NCI-H524 (cell line): Measurements from ENCODE around the gene THADA.
A peak's percentile ranks its signal among the peaks of the same experiment; 100 is the strongest.

Source experiments
- DNase-seq, 2 experiments: peaks; one replicate each; lab custom pipeline; 2025; lab: John Stamatoyannopoulos, UW

The THADA gene

DNA sequence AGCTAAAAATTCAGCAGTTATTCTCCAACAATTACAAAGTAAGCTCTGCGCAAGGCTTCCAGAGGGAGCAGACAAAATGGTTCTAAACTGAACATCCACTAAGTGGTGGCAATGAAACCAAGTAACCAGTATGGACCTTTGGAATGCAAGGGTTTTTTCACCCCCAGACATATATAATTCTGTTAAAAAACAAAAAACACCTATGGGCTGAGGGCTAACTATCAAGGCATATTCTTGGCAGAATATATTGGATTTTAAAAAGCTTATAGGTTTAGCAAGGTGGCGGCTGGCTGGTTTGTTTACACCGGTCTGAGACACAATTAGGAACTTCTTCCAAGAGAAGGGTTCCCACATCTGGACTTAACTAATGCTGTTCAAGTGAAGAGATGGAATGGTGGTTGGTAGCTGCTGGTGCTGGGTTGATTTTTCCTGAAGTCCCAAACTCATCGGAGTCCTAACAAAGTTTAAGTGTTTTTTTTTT, 372.3 kb downstream of the THADA start:
- DNase-seq = no peak

DNA sequence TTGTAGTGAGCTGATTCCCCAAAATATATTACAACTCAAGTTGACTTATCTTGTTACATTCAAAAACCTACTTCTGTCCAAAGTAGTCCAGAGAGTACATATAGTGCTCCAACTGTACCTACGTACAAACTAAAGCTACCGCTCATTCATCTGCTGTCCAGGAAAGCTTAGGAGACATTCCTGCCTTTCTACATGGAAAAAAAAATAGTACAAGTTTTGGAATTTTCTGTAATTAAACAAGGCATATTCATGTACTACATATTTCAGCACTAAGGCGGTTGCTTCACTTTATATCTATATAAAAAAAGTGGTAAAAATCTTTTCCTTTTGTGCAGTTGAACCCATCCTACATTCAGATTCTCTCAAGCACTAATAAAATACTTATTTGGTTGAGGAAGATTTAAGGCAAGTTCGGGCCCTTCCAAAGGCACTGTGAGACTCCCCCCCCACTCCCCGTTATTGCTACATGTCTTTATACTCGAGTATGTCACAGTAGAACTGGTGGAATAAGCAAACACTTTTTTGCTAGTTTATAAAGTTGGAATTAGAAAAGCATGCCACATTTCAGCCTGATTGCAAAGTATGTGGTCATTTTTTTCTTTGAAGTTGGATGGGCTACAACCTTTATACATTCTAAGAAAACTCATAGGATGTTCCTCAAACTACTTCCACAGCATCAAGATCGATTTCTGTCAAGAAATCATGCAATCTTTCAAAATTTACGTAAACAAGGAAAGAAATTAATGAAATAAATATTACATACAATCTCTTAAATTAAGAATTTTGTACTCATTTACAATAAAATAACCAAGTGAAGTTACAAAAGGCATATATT, 373.1 kb downstream of the THADA start:
- no peak for DNase-seq

DNA sequence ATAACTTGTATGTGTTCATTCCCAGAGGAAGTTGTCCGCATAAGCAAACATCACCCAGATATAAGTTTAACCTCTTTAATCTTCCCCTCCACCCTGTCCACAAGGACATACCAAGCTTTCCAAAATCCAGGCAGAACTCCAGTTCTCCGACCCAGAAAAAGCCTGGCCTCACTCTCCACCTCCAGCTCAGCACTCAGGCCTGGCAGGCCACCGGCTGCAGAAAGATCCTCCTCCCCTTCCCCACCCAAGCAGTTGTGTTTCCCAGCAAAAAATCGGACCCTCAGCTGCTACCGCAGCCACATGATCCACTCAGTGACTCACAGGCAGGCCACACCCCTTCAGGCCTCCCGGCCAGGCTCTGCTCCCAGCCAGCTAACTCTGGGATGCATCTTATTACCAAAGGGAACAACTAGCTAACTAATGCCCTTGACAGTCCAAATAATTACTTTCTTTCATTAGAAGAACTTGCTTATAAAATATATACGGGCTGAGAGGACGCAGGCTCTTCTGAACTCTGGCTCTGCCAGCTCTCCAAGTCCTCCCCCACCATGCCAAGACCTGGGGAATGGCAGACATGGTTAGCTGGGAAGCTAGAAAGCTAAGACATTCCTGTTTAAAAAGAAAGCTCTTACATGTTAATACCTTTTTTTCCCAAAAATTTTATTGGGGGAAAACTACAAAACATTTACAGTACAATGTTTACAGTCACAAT, 373.9 kb downstream of the THADA start:
- peak in 1 of 2 experiments; percentile 66 for DNase-seq

DNA sequence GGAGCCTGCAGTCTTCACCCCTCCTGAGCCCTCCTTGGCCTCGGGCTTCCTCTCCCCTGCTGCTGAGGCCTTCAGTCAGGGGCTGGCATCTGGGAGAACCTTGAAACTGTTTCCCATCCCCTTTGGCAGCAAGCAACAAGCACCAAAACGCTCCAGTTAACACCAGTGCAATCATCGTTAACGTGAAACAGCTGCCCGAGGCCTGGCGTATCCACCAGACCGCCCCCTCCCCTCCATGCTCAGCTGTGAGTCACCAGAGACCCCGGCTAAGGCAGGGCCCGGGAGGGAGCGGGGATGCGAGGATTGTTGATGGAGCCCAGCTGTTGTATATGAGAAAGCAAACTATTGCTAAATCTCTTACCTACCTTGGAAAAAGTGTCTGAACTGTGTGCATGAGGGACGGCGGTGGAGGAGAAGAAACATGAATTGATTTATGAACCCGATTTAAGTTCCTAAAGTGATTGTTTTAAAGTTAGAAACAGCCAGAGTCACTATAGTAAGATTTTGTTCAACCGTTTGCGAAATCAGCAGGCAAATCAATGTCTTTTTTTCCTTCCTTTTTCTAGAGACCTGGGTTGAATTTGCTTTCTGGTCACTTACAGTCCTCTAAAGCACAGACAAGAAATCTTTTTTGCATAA, 374.6 kb downstream of the THADA start:
- DNase-seq = no peak

DNA sequence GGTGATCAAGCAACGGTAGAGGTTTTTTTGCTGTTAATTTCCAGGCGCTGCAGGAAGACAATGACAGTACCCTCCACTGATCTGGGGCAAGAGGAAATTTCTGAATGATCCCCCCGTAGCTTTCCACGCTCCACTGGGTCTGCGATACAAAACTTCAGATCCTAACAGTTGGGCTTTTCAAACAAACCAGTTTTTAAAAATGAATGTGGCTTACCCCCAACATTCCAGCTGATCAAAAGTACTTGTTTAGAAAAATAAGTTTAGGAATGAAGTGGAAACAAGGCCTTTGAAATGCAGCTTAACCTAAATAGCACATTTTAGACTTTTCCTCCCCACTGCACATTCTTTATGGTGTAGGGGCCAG, 375.1 kb downstream of the THADA start:
- no peak for DNase-seq

DNA sequence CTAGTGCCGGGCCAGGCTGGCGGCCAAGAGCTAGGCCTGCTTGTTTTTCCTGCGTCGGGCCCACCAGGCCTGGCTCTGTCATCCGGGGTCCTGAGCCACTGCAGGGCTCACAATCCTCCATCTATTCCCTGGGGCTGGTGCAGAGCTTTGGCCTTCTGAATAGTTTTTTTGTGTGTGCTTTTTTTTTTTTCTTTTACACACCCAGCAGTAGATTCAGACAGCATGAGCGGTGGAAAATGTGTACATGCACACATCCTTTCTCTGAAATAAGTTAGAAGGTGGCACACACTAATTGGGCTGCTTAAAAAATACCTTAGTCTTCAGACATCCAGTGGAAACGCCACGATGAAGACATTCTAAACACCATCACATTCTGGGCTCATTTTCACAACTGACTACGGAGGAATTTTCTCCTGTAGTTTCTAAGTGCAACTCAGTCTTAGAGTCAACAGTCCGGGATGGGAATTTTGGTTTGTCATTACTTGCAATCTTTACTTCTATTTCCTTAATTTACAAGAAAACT, 375.5 kb downstream of the THADA start:
- no peak for DNase-seq

DNA sequence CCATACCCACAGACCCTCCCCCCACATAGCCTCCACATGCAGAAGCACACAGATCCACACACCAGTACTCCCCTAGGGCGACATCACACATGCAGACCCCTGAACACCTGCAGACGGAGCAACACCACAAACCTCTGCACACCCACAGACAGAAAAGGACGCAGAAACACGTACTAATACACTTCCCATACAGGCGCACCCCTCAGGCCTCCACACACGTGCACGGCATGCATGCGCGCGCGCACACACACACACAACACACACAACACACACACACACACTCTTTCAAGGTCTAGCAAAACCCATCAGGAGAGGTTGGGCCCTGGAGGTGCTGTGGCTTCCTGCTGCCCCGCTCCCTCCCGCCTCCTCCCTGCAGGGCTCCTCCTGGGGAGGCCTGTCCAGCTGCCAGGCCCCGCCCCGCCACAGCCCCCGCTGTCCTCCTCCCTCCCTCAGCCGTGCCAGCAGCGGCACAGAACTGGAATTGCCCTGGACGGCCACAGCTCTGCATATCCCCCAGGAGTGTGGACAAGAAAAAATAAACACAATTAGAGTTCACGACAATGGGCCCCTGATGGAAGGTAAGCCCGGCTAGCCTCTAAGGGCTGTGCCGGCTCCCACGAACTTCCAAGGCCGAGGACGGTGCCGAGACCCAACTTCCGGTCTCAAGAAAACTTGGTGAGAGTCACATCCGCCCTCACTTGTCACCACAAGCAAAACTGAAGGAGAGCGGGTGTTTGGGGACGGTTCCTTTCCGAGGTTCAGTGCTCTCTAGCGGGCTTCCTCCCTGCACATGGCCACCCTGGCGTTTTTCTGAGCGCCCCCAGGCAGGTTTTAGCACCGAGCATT, 376.2 kb downstream of the THADA start:
- peak; percentile 72 to 80 for DNase-seq

DNA sequence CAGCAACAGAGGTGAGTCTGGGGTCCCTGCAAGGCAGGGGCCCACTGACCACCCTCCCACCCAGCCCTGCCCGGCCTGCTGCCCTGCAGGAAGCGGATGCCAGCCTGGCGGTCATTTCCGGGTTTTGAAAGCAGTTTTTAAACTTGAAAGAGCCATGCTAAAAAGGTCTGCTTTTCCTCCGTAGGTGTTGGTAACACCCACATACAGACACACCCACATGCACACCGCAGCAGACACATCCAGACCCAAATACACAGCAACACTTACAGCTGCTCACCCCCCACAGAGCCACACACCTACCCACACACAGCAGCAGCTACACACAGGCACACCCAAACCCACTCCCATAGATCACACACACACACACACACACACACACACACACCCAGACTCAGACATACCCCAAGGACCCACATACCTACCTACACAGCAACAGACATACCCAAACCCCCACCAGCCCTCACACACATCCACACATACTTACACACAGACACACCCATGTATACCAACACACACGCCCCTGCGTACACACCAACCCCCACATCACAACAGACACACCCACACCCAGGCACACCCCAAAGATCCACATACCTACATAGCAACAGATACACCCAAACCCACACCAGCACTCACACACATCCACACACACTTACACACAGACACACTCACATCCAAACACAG, 377.0 kb downstream of the THADA start:
- DNase-seq = no peak

DNA sequence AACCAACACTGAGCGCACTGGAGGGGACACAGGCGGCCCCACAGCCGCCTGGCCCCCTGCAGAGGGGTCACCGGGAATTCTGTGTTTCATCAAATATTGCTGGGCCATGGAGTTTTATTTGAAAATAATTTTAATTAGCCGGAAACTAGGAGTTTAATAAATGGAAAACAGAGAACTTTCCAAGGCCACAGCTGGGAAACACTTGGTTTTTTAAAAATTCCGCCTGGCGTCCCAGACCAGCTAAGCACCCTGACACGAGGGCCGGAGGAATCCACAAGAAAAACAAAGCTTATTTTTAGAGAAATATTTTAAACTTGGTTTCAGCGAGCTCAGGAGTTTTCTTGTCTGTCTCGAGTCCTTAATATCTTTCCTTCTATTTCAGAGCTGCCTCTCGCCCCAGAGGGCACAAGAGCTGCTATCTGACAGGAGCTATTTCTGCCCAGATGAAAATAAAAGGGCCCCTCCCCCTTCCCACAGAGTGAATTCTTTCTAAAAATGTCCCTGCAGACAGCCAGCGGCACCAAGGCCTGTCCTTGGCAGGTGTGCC, 377.6 kb downstream of the THADA start:
- no peak for DNase-seq

DNA sequence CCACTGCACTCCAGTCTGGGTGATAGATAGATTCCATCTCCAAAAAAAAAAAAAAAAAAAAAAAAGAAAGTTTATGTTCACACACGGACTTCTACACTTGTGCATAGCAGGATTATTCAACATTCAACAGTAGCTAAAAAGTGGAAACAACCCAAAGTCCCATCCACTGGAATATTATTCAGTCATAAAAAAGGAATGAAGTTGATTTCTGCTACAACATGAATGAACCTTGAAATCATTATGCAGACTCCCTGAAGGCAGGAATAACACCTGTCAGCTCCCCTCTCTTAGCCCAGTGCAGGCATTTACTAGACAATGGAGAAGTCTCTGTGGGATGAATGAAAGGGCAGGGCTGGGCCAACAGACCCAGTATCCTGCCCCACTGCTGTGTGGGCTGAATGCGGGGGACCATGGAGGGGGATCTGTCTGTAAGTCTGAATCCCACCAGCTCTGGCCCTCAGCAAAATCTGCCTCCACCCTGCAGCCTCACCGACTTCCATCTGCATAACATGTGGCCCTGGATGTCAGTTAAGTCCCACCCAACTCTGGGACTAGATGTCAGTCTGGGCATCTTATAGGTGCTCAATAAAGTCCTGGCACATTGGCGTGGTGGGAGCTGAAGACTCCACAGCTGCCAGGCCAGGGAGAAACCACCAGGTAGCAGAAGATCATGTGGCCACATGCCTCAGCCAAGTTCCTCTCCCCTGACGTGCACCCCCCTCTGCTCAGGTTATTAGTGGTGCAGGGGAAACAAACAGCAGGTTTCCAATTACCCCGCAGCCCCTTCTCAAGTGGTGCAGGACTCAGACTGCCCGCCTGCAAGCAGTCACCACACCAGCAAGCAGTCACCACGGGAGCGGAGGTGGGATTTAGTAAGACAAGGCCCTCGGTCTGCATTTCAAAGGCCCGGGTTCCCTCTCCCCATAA, 378.3 kb downstream of the THADA start:
- DNase-seq = peak in 1 of 2 experiments; percentile 49

DNA sequence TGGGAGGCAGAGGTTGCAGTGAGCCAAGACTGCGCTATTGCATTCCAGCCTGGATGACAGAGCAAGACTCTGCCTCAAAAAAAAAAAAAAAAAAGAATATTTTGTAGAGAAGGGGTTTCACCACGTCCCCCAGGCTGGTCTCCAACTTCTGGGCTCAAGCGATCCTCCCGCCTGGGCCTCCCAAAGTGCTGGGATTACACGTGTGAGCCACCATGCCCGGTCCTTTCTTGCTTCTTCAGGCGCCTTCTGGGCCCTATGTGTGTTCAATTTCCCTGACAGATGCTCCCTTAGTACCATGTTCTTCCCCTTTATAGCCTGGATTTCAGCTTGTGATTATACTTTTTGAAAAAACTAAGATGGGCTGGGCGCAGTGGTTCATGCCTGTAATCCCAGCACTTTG, 379.2 kb downstream of the THADA start:
- no peak for DNase-seq

DNA sequence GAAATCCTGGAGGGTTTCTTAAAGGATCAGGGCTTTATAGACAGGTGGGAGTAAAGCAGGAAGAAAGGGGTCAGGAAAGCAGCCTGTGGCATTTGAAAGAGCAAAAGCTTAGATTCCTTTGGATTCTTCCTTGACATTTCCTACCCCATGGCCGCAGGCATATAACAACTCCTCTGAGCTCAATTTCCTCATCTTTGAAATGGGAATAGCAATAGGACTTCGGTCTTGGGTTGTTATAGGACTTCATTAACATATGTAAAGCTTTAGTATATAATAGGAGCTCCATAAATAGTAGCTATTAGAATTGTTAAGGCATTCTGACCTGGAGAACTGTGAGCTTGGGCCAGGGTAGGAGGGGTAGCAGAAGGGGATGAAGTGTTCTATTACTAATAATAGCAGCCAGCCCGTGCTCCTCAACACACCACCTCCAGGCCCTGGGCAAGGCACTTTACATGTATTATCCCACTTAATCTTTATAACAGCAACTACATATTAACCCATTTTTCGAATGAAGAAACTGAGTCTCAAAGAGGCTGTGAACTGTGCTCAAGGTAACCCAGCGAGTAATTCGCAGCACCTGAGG, 380.1 kb downstream of the THADA start:
- DNase-seq = no peak

DNA sequence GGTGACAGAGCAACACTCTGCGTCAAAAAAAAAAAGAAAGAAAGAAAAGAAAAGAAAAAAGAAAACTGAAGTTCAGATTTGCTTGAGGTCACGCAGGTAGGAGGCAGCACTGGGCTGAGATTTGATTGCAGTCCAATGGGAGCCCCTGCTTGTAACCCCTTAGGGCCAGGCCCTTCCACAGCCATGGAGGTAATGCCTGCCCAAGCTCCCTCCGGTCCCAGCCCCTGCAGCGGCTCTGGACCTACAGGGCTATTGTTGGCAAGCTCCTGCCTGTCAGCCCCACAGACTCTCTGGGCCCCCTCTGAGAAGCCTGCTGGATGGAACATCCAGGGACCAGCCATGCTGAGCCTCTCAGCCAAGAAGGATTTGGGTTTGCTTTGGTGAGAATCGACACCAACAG, 381.6 kb downstream of the THADA start:
- no peak for DNase-seq

DNA sequence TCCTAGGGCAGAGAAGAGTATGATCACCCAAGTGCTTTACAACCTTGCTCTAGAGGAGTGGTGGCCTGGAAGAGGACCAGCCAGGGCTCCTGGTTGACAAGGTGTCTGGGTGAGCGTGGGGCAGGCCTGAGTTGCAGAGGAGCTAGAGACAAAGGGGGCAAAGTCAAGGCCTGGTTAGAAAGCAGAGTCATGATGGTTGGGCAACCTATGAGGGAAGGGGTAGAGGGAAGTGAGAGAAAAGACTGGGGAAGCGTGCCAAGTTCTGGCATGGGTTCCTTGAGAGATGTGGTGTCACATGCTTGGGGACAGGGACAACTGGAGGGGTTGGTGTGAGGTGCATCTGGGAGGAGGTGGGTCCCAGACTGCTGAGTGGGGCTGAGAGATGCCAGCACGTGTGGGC, 382.9 kb downstream of the THADA start:
- DNase-seq = no peak

DNA sequence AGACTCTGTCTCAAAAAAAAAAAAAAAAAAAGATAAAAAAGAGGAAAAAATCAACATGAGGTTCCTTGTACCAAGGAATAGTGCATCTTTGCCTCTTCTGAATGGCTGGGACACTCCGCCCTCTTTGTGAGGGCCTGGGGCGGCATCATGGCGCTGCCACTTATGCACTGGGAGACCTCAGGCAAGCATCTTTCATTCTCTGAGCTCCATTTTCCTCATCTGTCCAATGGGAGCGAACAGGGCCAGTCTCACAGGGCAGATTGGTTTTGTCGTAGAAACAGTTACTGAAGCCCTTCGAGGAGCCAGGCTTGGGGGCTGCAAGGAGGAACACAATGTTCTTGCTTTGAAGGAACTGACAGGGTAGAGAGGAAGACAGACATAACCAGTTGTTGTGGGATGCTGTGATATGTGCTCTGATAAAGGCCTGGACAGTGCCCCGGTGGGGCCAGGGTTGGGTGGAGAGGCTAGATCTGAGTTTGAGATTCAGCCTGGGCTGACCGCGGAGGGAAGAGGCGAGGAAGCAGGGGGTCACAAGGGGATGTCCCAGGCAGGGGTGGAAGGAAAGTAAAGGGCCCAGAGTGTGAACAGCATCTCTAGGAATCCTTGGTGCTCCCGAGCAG, 383.5 kb downstream of the THADA start:
- DNase-seq = no peak

DNA sequence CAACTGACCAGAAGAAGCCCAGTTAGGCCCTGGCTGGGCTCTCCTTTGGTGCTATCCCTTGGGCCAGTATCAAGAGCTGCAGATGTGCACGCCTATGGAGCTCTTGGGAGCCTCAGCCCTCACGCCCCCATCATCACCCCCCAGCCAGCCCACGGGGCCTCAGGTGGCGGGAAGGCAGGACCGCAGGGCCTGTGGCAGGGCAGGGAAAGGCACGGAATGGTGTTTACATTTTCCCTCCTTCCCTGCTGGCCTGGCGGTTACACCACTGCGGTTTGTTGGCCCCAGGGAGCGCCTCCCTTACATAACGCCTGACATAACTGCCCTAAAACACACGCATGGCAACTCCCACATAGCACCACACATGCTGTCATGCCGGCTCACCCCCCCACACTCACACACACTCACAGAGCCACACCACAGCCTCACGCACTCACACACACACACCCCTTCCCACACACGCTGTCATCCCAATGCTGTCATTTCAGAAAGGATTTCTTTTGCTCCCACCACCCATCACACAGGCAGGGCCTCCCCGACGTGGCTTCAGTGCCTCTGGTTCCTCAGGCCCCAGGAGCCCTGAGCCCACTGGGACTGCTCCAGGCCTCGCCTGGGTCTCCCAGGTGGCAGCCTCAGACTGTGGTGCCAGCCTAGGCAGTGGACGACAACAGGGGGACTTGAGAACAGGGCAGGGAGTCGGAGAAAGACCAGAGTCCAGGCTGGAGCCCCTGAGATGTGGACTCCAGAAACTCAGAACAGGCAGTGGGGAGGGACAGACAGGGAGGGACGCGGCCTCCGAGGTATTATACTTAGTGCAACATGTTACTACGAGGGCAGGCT, 385.2 kb downstream of the THADA start:
- DNase-seq = no peak

DNA sequence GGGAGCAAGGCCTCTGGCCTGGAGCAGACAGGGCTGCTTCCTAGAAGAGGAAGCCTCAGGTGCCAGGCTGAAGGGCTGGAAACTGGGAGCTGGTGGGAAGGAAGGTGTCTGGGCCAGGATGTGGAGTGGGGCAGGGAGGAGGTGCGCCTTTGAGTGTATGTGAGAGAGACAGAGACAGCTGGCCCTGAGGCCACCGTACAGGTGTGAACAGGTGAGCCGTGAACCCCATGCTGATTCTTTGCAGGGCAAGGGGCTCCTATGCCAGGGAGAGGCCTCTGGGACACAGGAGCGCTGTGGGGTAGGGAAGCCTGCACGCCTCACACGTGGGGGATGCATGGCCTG, 385.7 kb downstream of the THADA start:
- no peak for DNase-seq

DNA sequence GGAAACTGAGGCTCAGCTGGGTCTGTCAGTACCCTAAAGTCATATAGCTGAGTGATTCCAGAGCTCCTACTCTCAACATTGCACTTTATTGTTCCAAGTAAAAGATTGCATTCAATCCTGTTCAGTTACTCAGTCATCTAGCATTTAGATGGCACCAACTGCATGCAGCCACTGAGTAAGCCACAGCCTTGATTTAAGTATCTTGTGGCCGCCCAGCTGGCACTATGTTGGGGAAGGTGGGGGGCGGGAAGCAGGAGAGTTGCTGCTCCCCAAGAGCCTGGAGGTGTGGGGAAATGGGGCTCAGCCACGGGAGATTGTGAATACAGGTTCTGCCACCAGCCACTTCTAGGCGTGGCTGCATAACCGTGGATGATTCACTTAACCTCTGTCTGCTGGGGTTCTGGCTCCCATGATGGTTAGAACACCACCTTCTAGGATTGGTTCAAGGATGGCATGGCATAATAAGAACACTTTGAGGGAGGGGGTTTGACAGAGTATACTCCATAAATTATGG, 386.6 kb downstream of the THADA start:
- DNase-seq = no peak
